HCT116 (cell line): ENCODE measurements around the gene WDFY2. TPM values are rescaled to one million over a fixed set of nuclear protein-coding genes. Genes with fewer than 3 reads are reported as not detected.

Experiments used
- ATAC-seq: fragments of 200-7000 bp; cut with Tn5 transposase; 2 replicates; pipeline ENCODE4 v1.9.1; 2020; ENCODE audit warnings: mild to moderate bottlenecking, moderate library complexity
- BruUV-seq: library from RNA; stranded (reverse); fragments of 400-500 nt; replicated peaks from 2 replicates; lab custom pipeline; 2021; lab: Mats Ljungman, UMichigan
- CTCF ChIA-PET: fragments of 300-600 bp; sonication (Branson Sonifier 250); formaldehyde crosslinking; loops from one replicate; lab custom pipeline; 2021; ENCODE audit warnings: antibody characterized with exemption; lab: Charles Lee
- POLR2A ChIA-PET: fragments of 300-600, 350-600 bp; sonication (Branson Sonifier 250); formaldehyde crosslinking; loops from one replicate; lab custom pipeline; 2021; ENCODE audit warnings: antibody characterized with exemption; lab: Charles Lee
- RAD21 ChIA-PET, 2 experiments: fragments of 300-600 bp; sonication (Branson Sonifier 250); formaldehyde crosslinking; loops; one replicate each; lab custom pipeline; 2023; ENCODE audit warnings: low total read pairs in 2 of 2; ENCODE audit not compliant: uncharacterized antibody in 2 of 2, unreplicated experiment in 2 of 2, low non-redundant PET in 1 of 2; lab: Charles Lee
- DNase-seq: peaks from one replicate; pipeline ENCODE4 v3.0.0-alpha.2; 2010; ENCODE audit warnings: low read depth, low spot score
- H2AFZ ChIP-seq: fragments of 200-600 bp; shearing (Covaris generic), sonication (generic); 2 replicates; pipeline ENCODE4 v1.6.1; 2017; ENCODE audit warnings: low read depth, mixed run types, mixed read lengths, antibody characterized with exemption, low read length; ENCODE audit not compliant: poor library complexity, severe bottlenecking
- H3K27ac ChIP-seq: 2 replicates; pipeline ENCODE4 v1.5.1; 2012; ENCODE audit warnings: low read depth, low read length
- H3K27me3 ChIP-seq: fragments of 200-600 bp; sonication (generic); 2 replicates; pipeline ENCODE4 v1.6.1; 2016; ENCODE audit warnings: mixed run types, low read length, mixed read lengths; ENCODE audit not compliant: insufficient read depth
- H3K36me3 ChIP-seq, 2 experiments: fragments of 200-500 bp in 1 of 2; fragments of 200-600 bp in 1 of 2; sonication (Bioruptor generic) in 1 of 2; sonication (generic) in 1 of 2; 2 replicates each; pipeline versions ENCODE4 v1.5.1 to v1.6.1; 2014 to 2016; ENCODE audit warnings: low read length in 2 of 2, inconsistent platforms in 1 of 2, mixed read lengths in 1 of 2, mixed run types in 1 of 2; ENCODE audit not compliant: insufficient read depth in 2 of 2, control insufficient read depth in 1 of 2
- H3K4me1 ChIP-seq, 2 experiments: fragments of 200-600 bp in 1 of 2; sonication (generic) in 1 of 2; 2 replicates each; pipeline versions ENCODE4 v1.5.1 to v1.6.1; 2012 to 2017; ENCODE audit warnings: low read length in 2 of 2, inconsistent platforms in 1 of 2, mild to moderate bottlenecking in 1 of 2, mixed read lengths in 1 of 2, mixed run types in 1 of 2, moderate library complexity in 1 of 2; ENCODE audit not compliant: insufficient read depth in 2 of 2, control insufficient read depth in 1 of 2
- H3K4me2 ChIP-seq: fragments of 200-600 bp; sonication (generic); 2 replicates; pipeline ENCODE4 v1.6.1; 2017; ENCODE audit warnings: mixed run types, low read length, mixed read lengths
- H3K4me3 ChIP-seq, 2 experiments: fragments of 200-600 bp in 1 of 2; sonication (generic) in 1 of 2; replicated peaks in 1 of 2; 2 replicates each; pipeline ENCODE4 v1.5.1; 2011 to 2016; ENCODE audit warnings: low read length in 2 of 2, control low read depth in 1 of 2, low read depth in 1 of 2, mild to moderate bottlenecking in 1 of 2, mixed read lengths in 1 of 2, mixed run types in 1 of 2
- H3K79me2 ChIP-seq: fragments of 200-600 bp; sonication (generic); 2 replicates; pipeline ENCODE4 v1.6.1; 2017; ENCODE audit warnings: mild to moderate bottlenecking, mixed run types, low read length, moderate library complexity, mixed read lengths; ENCODE audit not compliant: insufficient read depth
- H3K9ac ChIP-seq: fragments of 200-600 bp; sonication (generic); 2 replicates; pipeline ENCODE4 v1.6.1; 2016; ENCODE audit warnings: low read length, mixed read lengths
- H3K9me2 ChIP-seq: fragments of 200-600 bp; sonication (generic), shearing (Covaris generic); 2 replicates; pipeline ENCODE4 v1.6.1; 2017; ENCODE audit warnings: mixed run types, mild to moderate bottlenecking, moderate library complexity; ENCODE audit not compliant: insufficient read depth
- H3K9me3 ChIP-seq, 2 experiments: fragments of 200-500 bp in 1 of 2; fragments of 200-600 bp in 1 of 2; sonication (Bioruptor generic) in 1 of 2; sonication (generic) in 1 of 2; 2 replicates each; pipeline ENCODE4 v1.6.1; 2014 to 2017; ENCODE audit warnings: low read length in 2 of 2, mixed read lengths in 2 of 2, inconsistent platforms in 1 of 2, low read depth in 1 of 2, mild to moderate bottlenecking in 1 of 2, mixed run types in 1 of 2, moderate library complexity in 1 of 2; ENCODE audit not compliant: control insufficient read depth in 1 of 2, insufficient read depth in 1 of 2
- H4K20me1 ChIP-seq: fragments of 200-600 bp; sonication (generic), shearing (Covaris generic); 2 replicates; pipeline ENCODE4 v1.6.1; 2017; ENCODE audit warnings: mixed run types, mild to moderate bottlenecking, moderate library complexity; ENCODE audit not compliant: insufficient read depth
- CBX3 ChIP-seq: IDR thresholded peaks from 2 replicates; pipeline ENCODE4 v1.6.1; 2012; ENCODE audit warnings: low read depth
- CEBPB ChIP-seq: IDR thresholded peaks from 2 replicates; pipeline ENCODE4 v1.6.1; 2012; ENCODE audit warnings: low read depth
- EGR1 ChIP-seq: IDR thresholded peaks from 2 replicates; pipeline ENCODE4 v1.6.1; 2012; ENCODE audit warnings: low read depth
- ELF1 ChIP-seq: IDR thresholded peaks from 2 replicates; pipeline ENCODE4 v1.6.1; 2012; ENCODE audit warnings: low read depth, borderline replicate concordance
- EZH2phosphoT487 ChIP-seq: fragments of 200-600 bp; IDR thresholded peaks from 2 replicates; pipeline ENCODE4 v1.6.1; 2018; ENCODE audit warnings: antibody characterized with exemption, borderline replicate concordance
- POLR2A ChIP-seq: IDR thresholded peaks from 2 replicates; pipeline ENCODE4 v1.7.0; 2011; ENCODE audit warnings: borderline replicate concordance; ENCODE audit not compliant: insufficient read depth, insufficient read length; ENCODE audit errors: extremely low read depth
- POLR2AphosphoS5 ChIP-seq: IDR thresholded peaks from 2 replicates; pipeline ENCODE4 v1.6.1; 2011; ENCODE audit warnings: mild to moderate bottlenecking, low read depth, low read length, moderate library complexity
- RAD21 ChIP-seq: IDR thresholded peaks from 2 replicates; pipeline ENCODE4 v1.6.1; 2012; ENCODE audit warnings: low read depth, mild to moderate bottlenecking
- SRF ChIP-seq: IDR thresholded peaks from 2 replicates; pipeline ENCODE4 v1.6.1; 2012; ENCODE audit warnings: low read depth
- YY1 ChIP-seq: IDR thresholded peaks from 2 replicates; pipeline ENCODE4 v1.6.1; 2011; ENCODE audit warnings: low read length, low read depth, moderate library complexity, mild to moderate bottlenecking; ENCODE audit not compliant: insufficient replicate concordance; ENCODE audit errors: extremely low read depth
- ZNF274 ChIP-seq: fragments of 200-500 bp; sonication (Bioruptor generic); IDR thresholded peaks from 2 replicates; pipeline ENCODE4 v1.6.1; 2014; ENCODE audit warnings: mild to moderate bottlenecking, low read depth, low read length, inconsistent platforms
- intact Hi-C: fragments of 100-400 bp; cut with micrococcal nuclease; formaldehyde crosslinking; loops from 2 replicates; pipeline ENCODE4 v1.10.0; 2022
- total RNA-seq: library from RNA; stranded (reverse); gene quantifications from one replicate; pipeline ENCODE4 v1.2.1, GENCODE V29; 2021; ENCODE audit not compliant: unreplicated experiment
- TF ChIP-seq, protein P1 (sequence below): IDR thresholded peaks from 2 replicates; pipeline ENCODE4 v1.6.1; 2012; ENCODE audit warnings: low read depth
- TF ChIP-seq, protein P2 (sequence below): IDR thresholded peaks from 2 replicates; pipeline ENCODE4 v1.6.1; 2011; ENCODE audit warnings: mild to moderate bottlenecking, low read length, moderate library complexity; ENCODE audit not compliant: insufficient replicate concordance; ENCODE audit errors: extremely low read depth

WDFY2 gene
- total RNA-seq, 1 experiment from 2014 or later: 6.1 TPM

DNA sequence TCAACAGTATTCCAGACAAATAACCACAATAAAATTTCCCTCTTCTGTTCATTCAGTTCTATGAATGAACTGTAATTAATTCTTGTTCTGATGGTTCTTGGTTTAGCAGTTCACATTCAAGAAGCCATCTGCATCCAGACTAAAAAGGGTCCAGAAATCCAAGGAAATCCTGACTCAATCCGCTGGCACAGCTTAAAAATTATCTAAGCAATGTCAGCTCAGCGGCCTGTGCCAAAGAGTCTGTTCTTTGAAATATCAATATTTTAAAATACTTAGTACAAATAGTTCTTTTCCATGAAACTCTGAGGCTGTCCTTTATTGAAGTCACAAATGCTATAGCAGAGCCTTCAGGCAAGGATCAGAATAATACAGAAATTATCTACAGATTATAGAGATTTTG, 162.5 kb downstream of the WDFY2 start:
- no peaks in the 10 kb centered on the region for H3K4me1 ChIP-seq
- no peak overlapping the region for H3K27ac ChIP-seq
- no peaks in the 10 kb centered on the region for H4K20me1 ChIP-seq
- POLR2A ChIA-PET: no interaction called here
- CTCF ChIA-PET: no interaction called here
- H3K9me3 ChIP-seq: peaks cover 9 to 10% of the 10 kb centered on the region in 2 experiments; a peak in 2 of 4 replicates
- RAD21 ChIA-PET: no interaction called here
- no peak overlapping the region for H3K4me2 ChIP-seq
- ATAC-seq (no peak), DNase-seq (no peak)
- BruUV-seq: no TSS peak
- no peak overlapping the region for H2AFZ ChIP-seq
- no peaks in the 10 kb centered on the region for H3K79me2 ChIP-seq
- H3K36me3 ChIP-seq: no peaks in the 10 kb centered on the region
- intact Hi-C loops: no loop called here
- H3K9me2 ChIP-seq: no peaks in the 10 kb centered on the region
- TF ChIP-seq ZNF274: no peak
- TF ChIP-seq ELF1: no peak
- TF ChIP-seq EZH2phosphoT487: no peak
- TF ChIP-seq POLR2AphosphoS5: no peak
- TF ChIP-seq, protein P1, sequence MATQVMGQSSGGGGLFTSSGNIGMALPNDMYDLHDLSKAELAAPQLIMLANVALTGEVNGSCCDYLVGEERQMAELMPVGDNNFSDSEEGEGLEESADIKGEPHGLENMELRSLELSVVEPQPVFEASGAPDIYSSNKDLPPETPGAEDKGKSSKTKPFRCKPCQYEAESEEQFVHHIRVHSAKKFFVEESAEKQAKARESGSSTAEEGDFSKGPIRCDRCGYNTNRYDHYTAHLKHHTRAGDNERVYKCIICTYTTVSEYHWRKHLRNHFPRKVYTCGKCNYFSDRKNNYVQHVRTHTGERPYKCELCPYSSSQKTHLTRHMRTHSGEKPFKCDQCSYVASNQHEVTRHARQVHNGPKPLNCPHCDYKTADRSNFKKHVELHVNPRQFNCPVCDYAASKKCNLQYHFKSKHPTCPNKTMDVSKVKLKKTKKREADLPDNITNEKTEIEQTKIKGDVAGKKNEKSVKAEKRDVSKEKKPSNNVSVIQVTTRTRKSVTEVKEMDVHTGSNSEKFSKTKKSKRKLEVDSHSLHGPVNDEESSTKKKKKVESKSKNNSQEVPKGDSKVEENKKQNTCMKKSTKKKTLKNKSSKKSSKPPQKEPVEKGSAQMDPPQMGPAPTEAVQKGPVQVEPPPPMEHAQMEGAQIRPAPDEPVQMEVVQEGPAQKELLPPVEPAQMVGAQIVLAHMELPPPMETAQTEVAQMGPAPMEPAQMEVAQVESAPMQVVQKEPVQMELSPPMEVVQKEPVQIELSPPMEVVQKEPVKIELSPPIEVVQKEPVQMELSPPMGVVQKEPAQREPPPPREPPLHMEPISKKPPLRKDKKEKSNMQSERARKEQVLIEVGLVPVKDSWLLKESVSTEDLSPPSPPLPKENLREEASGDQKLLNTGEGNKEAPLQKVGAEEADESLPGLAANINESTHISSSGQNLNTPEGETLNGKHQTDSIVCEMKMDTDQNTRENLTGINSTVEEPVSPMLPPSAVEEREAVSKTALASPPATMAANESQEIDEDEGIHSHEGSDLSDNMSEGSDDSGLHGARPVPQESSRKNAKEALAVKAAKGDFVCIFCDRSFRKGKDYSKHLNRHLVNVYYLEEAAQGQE: no peak
- TF ChIP-seq SRF: no peak
- TF ChIP-seq RAD21: no peak
- TF ChIP-seq CBX3: no peak
- no peak for TF ChIP-seq YY1
- TF ChIP-seq POLR2A: no peak
- TF ChIP-seq EGR1: no peak
- TF ChIP-seq CEBPB: no peak
- TF ChIP-seq, protein P2, sequence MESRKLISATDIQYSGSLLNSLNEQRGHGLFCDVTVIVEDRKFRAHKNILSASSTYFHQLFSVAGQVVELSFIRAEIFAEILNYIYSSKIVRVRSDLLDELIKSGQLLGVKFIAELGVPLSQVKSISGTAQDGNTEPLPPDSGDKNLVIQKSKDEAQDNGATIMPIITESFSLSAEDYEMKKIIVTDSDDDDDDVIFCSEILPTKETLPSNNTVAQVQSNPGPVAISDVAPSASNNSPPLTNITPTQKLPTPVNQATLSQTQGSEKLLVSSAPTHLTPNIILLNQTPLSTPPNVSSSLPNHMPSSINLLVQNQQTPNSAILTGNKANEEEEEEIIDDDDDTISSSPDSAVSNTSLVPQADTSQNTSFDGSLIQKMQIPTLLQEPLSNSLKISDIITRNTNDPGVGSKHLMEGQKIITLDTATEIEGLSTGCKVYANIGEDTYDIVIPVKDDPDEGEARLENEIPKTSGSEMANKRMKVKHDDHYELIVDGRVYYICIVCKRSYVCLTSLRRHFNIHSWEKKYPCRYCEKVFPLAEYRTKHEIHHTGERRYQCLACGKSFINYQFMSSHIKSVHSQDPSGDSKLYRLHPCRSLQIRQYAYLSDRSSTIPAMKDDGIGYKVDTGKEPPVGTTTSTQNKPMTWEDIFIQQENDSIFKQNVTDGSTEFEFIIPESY: no peak
- no peaks in the 10 kb centered on the region for H3K27me3 ChIP-seq
- no peak overlapping the region for H3K9ac ChIP-seq
- no peak overlapping the region for H3K4me3 ChIP-seq
